IPS DF 6.9 (cell line): ENCODE data around the gene CXCL14.
"Not testable (repeated sequence)": the region's sequence is repeated elsewhere in the genome, so short reads cannot be mapped to it uniquely, and the experiment has no call there.

Experiments
- DNase-seq: peaks from one replicate; pipeline ENCODE4 v3.0.0-alpha.2; 2013; ENCODE audit warnings: low read depth, low spot score
- H3K27ac ChIP-seq: one replicate; pipeline ENCODE4 v1.5.1; 2013; ENCODE audit warnings: low read length, control low read depth
- H3K27me3 ChIP-seq: 2 replicates; pipeline ENCODE4 v1.6.1; 2013; ENCODE audit warnings: mild to moderate bottlenecking, low read length; ENCODE audit not compliant: control insufficient read depth, insufficient read depth
- H3K36me3 ChIP-seq: 2 replicates; pipeline ENCODE4 v1.6.1; 2013; ENCODE audit warnings: low read length; ENCODE audit not compliant: control insufficient read depth, insufficient read depth
- H3K4me1 ChIP-seq: 2 replicates; pipeline ENCODE4 v1.6.1; 2013; ENCODE audit warnings: low read length; ENCODE audit not compliant: control insufficient read depth, insufficient read depth
- H3K4me3 ChIP-seq: 2 replicates; pipeline ENCODE4 v1.5.1; 2013; ENCODE audit warnings: mild to moderate bottlenecking, low read length
- H3K9me3 ChIP-seq: 2 replicates; pipeline ENCODE4 v1.6.1; 2013; ENCODE audit warnings: low read length, inconsistent platforms; ENCODE audit not compliant: control insufficient read depth, insufficient read depth
- WGBS: extraction: QIAGEN DNeasy Blood & Tissue Kit; methylation state at CpG from one replicate; pipeline ENCODE4 v1.1.7; 2013; ENCODE audit warnings: mixed read lengths, missing lambda C conversion rate; ENCODE audit not compliant: insufficient read length, insufficient coverage; 5-methylcytosine and 5-hydroxymethylcytosine counted together

Gene CXCL14

GRCh38 chr5:135535420-135535819 is 43.4 kb downstream of the CXCL14 start:
- no peak for DNase-seq
- no peaks in the 10 kb centered on the region for H3K36me3 ChIP-seq
- no peak overlapping the region; the same call in 1 of the 2 replicates for H3K4me3 ChIP-seq
- H3K27ac ChIP-seq, result no peak overlapping the region
- H3K27me3 ChIP-seq, result peaks cover 86% of the 10 kb centered on the region
- H3K9me3 ChIP-seq, result no peaks in the 10 kb centered on the region
- WGBS, result no CpG with 5 or more reads among the region's 44 CpGs
- peaks cover 4% of the 10 kb centered on the region; the same call in 1 of the 2 replicates for H3K4me1 ChIP-seq

- Histone ChIP-seq H3K27ac (no peak overlapping the region), H3K4me3 (no peak overlapping the region), H3K27me3 (peaks cover 84% of the 10 kb centered on the region), H3K4me1 (peaks cover 4% of the 10 kb centered on the region; the same call in 1 of the 2 replicates), H3K36me3 (no peaks in the 10 kb centered on the region), H3K9me3 (no peaks in the 10 kb centered on the region)
- WGBS, result no CpG with 5 or more reads among the region's 61 CpGs
- no peak for DNase-seq
Measured at GRCh38 chr5:135534609-135535419, 44.0 kb downstream of the CXCL14 start.

GRCh38 chr5:135533794-135534193 is 45.0 kb downstream of the CXCL14 start:
- no peak overlapping the region for H3K4me3 ChIP-seq
- no peaks in the 10 kb centered on the region for H3K36me3 ChIP-seq
- H3K4me1 ChIP-seq, result peaks cover 4% of the 10 kb centered on the region; the same call in 1 of the 2 replicates
- H3K9me3 ChIP-seq, result no peaks in the 10 kb centered on the region
- no CpG with 5 or more reads among the region's 3 CpGs for WGBS
- peaks cover 78% of the 10 kb centered on the region for H3K27me3 ChIP-seq
- DNase-seq, result no peak
- H3K27ac ChIP-seq, result no peak overlapping the region

- no CpG with 5 or more reads among the region's 3 CpGs for WGBS
- Histone ChIP-seq H3K27ac (no peak overlapping the region), H3K36me3 (no peaks in the 10 kb centered on the region), H3K9me3 (no peaks in the 10 kb centered on the region), H3K4me1 (peaks cover 4% of the 10 kb centered on the region; the same call in 1 of the 2 replicates), H3K4me3 (no peak overlapping the region), H3K27me3 (peaks cover 77% of the 10 kb centered on the region)
- no peak for DNase-seq
Measured at GRCh38 chr5:135533334-135533733, 45.5 kb downstream of the CXCL14 start.

- not testable (repeated sequence) for H3K36me3 ChIP-seq, H3K27ac ChIP-seq, H3K4me3 ChIP-seq, H3K9me3 ChIP-seq, H3K4me1 ChIP-seq, DNase-seq
- H3K27me3 ChIP-seq, result peaks cover 46% of the 10 kb centered on the region
- WGBS, result no CpG with 5 or more reads among the region's 5 CpGs
Measured at GRCh38 chr5:135529576-135529975, 49.2 kb downstream of the CXCL14 start.

GRCh38 chr5:135526924-135527323 is 51.9 kb downstream of the CXCL14 start:
- H3K27ac ChIP-seq, result no peak overlapping the region
- no peak for DNase-seq
- H3K9me3 ChIP-seq, result no peaks in the 10 kb centered on the region
- no peaks in the 10 kb centered on the region for H3K4me1 ChIP-seq
- no peaks in the 10 kb centered on the region for H3K36me3 ChIP-seq
- H3K4me3 ChIP-seq, result no peak overlapping the region
- peaks cover 20% of the 10 kb centered on the region; the same call in 1 of the 2 replicates for H3K27me3 ChIP-seq

- no CpG with 5 or more reads among the region's 2 CpGs for WGBS
- Histone ChIP-seq H3K27ac (no peak overlapping the region), H3K27me3 (no peaks in the 10 kb centered on the region), H3K4me3 (no peak overlapping the region), H3K36me3 (no peaks in the 10 kb centered on the region), H3K9me3 (no peaks in the 10 kb centered on the region), H3K4me1 (no peaks in the 10 kb centered on the region)
- DNase-seq, result no peak
Measured at GRCh38 chr5:135521964-135522363, 56.8 kb downstream of the CXCL14 start.
